RPMI8226 (cell line): ENCODE data around the gene EBF3.

ENCODE experiments used
- DNase-seq: peaks from one replicate; pipeline ENCODE4 v3.0.0-alpha.2; 2015

The EBF3 gene

GRCh38 chr10:129790715-129791446 is 173.2 kb downstream of the EBF3 start:
- no peak for DNase-seq

DNA sequence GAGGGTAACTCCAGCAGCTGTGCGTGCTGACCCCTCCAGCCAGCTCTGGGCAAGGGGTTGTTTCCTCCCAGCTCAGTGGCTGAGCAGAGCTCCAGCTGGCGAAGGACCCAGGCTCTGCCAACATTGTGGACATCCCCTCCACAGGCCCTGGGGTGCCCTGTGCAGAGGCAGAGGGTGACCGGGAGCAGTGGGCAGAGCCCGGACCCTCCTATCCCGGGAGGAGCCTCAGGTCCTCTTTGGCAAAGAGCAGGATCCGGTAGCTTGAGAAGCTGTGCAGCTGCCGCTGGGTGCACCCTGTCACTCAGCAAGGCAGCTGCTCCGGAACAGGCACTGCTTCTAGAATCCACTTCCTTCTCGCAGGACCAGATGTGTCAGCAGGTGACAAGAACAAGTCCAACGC is 175.9 kb downstream of the EBF3 start:
- DNase-seq, result no peak

DNA sequence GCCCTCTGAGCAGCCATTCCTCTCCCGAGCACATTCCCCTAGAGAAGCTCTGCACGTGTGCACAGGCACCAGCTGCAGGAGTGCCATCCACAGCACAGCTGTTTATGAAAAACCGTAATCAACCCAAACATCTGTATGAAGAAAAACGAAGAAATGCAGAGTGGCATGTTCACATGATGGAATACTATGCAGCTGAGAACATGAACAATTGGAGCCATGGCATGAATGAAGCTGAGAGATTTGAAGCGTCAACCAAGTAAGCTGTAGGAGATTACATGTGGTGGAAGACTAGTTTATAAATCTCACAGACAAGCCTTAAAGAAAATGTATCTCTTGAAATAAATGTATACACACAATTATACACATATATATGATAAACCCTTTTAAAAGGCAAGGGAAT is 176.5 kb downstream of the EBF3 start:
- DNase-seq, result no peak

- DNase-seq, result no peak
These were observed 177.9 kb downstream of the EBF3 start for GRCh38 chr10:129786216-129786615.

DNA sequence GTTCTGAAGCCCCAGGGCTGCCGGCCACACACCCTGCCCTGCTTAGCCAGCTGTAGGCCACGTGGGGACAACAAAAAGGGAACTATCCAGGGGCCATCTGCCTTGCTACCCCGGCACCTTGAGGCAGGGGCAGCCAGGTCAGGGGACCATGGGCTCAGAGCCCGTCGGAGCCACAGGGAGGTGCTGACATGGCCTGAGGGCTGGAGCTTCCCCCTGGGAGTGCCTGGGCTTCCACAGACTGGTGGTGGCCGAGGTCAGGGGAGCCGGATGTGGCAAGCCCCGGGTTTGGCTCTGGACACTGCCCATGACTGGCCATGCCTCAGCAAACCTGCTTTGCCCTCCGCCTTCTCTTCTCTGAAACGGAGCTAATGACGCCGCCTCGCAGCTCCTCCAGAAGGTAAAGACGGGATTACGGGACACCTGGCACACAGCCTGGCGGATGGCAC is 178.5 kb downstream of the EBF3 start:
- DNase-seq, result no peak
